ENCODE measurements around the gene TMEM135. TPM values are rescaled to one million over a fixed set of nuclear protein-coding genes. Genes with fewer than 3 reads are reported as not detected.
A peak's percentile ranks its signal among the peaks of the same experiment; 100 is the strongest.

The TMEM135 gene
- total RNA-seq, 3 donors from 2014 or later, result 38.3 to 46.8 (median 43.2) TPM

- Histone ChIP-seq H3K27ac (no peak overlapping the region), H3K36me3 (no peaks in the 10 kb centered on the region), H3K4me1 (no peaks in the 10 kb centered on the region), H3K4me3 (no peak overlapping the region), H3K27me3 (no peaks in the 10 kb centered on the region), H3K9me3 (peaks cover 19 to 31% of the 10 kb centered on the region in 2 donors)
- intact Hi-C loops (cut with DNase I; ENCODE audit: low total_unique reads), result loop anchor here (2.0 kb wide), 1 partner anchor 37 kb away; no protein-coding TSS in a partner anchor
- TF ChIP-seq POLR2A (IDR thresholded peaks at IDR 0.05) (no peak), POLR2AphosphoS5 (IDR thresholded peaks at IDR 0.05) (no peak)
- TF ChIP-seq, protein P1, sequence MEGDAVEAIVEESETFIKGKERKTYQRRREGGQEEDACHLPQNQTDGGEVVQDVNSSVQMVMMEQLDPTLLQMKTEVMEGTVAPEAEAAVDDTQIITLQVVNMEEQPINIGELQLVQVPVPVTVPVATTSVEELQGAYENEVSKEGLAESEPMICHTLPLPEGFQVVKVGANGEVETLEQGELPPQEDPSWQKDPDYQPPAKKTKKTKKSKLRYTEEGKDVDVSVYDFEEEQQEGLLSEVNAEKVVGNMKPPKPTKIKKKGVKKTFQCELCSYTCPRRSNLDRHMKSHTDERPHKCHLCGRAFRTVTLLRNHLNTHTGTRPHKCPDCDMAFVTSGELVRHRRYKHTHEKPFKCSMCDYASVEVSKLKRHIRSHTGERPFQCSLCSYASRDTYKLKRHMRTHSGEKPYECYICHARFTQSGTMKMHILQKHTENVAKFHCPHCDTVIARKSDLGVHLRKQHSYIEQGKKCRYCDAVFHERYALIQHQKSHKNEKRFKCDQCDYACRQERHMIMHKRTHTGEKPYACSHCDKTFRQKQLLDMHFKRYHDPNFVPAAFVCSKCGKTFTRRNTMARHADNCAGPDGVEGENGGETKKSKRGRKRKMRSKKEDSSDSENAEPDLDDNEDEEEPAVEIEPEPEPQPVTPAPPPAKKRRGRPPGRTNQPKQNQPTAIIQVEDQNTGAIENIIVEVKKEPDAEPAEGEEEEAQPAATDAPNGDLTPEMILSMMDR (IDR thresholded peaks at IDR 0.05), result no peak
- no peak for DNase-seq (ENCODE audit: low spot score in 2 of 2)
These were observed 301.7 kb downstream of the TMEM135 start for GRCh38 chr11:87339416-87339815.

DNA sequence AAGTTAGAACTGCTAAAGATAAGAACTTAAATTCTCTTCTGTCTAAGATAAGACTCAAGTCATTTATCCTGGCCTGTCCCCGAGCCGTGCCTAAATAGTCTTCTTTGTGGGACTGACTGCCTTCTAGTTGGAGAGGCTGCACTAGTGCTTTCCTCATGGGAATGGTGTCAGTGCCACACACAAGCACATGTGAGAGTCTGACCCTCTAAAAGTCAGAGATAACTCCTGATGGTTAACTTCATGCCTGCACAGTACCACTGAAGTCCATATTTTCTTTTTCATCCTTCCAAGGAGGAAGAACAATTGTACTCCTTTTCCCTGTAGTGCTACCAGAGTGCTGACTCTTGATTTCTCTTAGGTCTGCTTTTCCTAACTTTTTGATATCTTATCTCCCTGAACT lies 309.7 kb downstream of the TMEM135 start:
- no peaks in the 10 kb centered on the region for H3K9me3 ChIP-seq
- intact Hi-C loops (cut with DNase I; ENCODE audit: low total_unique reads), result no loop called here
- no peak for DNase-seq (ENCODE audit: low spot score in 2 of 2)
- no peaks in the 10 kb centered on the region for H3K27me3 ChIP-seq
- H3K4me1 ChIP-seq, result no peaks in the 10 kb centered on the region
- no peak overlapping the region for H3K27ac ChIP-seq
- no peaks in the 10 kb centered on the region for H3K36me3 ChIP-seq
- TF ChIP-seq, protein P1 (IDR thresholded peaks at IDR 0.05), result no peak
- no peak for TF ChIP-seq POLR2A (IDR thresholded peaks at IDR 0.05)
- no peak overlapping the region for H3K4me3 ChIP-seq

GRCh38 chr11:87347854-87348253 lies 310.1 kb downstream of the TMEM135 start:
- no peaks in the 10 kb centered on the region for H3K27me3 ChIP-seq
- no peaks in the 10 kb centered on the region for H3K4me1 ChIP-seq
- no peaks in the 10 kb centered on the region for H3K9me3 ChIP-seq
- no peak overlapping the region for H3K4me3 ChIP-seq
- no peak for DNase-seq (ENCODE audit: low spot score in 2 of 2)
- TF ChIP-seq POLR2AphosphoS5 (IDR thresholded peaks at IDR 0.05) (no peak), POLR2A (IDR thresholded peaks at IDR 0.05) (no peak)
- TF ChIP-seq, protein P1 (IDR thresholded peaks at IDR 0.05), result no peak
- H3K27ac ChIP-seq, result no peak overlapping the region
- intact Hi-C loops (cut with DNase I; ENCODE audit: low total_unique reads), result no loop called here
- H3K36me3 ChIP-seq, result no peaks in the 10 kb centered on the region

- H3K4me3 ChIP-seq, result no peak overlapping the region
- intact Hi-C loops (cut with DNase I; ENCODE audit: low total_unique reads), result no loop called here
- no peak overlapping the region for H3K27ac ChIP-seq
- DNase-seq (ENCODE audit: low spot score in 2 of 2), result no peak
- no peaks in the 10 kb centered on the region for H3K4me1 ChIP-seq
- H3K36me3 ChIP-seq, result no peaks in the 10 kb centered on the region
- no peaks in the 10 kb centered on the region for H3K9me3 ChIP-seq
- no peaks in the 10 kb centered on the region for H3K27me3 ChIP-seq
- TF ChIP-seq, protein P1 (IDR thresholded peaks at IDR 0.05), result no peak
- TF ChIP-seq POLR2A (IDR thresholded peaks at IDR 0.05) (no peak), POLR2AphosphoS5 (IDR thresholded peaks at IDR 0.05) (no peak)
These were observed 313.9 kb downstream of the TMEM135 start for GRCh38 chr11:87351676-87352075.

- TF ChIP-seq POLR2AphosphoS5 (IDR thresholded peaks at IDR 0.05), result peak in 1 of 3 donors; percentile 41
- no peak for TF ChIP-seq POLR2A (IDR thresholded peaks at IDR 0.05)
- TF ChIP-seq, protein P1 (IDR thresholded peaks at IDR 0.05), result peak; percentile 96 to 99 (median 97)
- H3K9me3 ChIP-seq, result no peaks in the 10 kb centered on the region
- intact Hi-C loops (cut with DNase I; ENCODE audit: low total_unique reads), result no loop called here
- no peaks in the 10 kb centered on the region for H3K27me3 ChIP-seq
- no peaks in the 10 kb centered on the region for H3K4me1 ChIP-seq
- no peak overlapping the region for H3K27ac ChIP-seq
- DNase-seq (ENCODE audit: low spot score in 2 of 2), result peak; percentile 55 to 84
- H3K36me3 ChIP-seq, result no peaks in the 10 kb centered on the region
- H3K4me3 ChIP-seq, result no peak overlapping the region
These were observed 315.3 kb downstream of the TMEM135 start for GRCh38 chr11:87352759-87353707.

All from breast epithelium (tissue), 4 donors.